ENCODE measurements around the gene ZNF668. TPM values are rescaled to one million over a fixed set of nuclear protein-coding genes. Genes with fewer than 3 reads are reported as not detected.

Gene ZNF668
- total and polyA plus RNA-seq, 2 of the 13 experiments (the other 11 are each of a cell fraction or from before 2014, with no cell fraction given), result 3.8 to 9.8 TPM

GRCh38 chr16:31033709-31034492, 40.1 kb downstream of the ZNF668 start (continued):
- no peak for TF ChIP-seq AKNA (CRISPR knock-in tag; IDR thresholded peaks at IDR 0.05; ENCODE audit: borderline replicate concordance)
- TF ChIP-seq KDM4B (CRISPR knock-in tag; IDR thresholded peaks at IDR 0.05), result 0 out of 2 replicates have a peak, but pooled peaks have one; percentile 21
- no peak for TF ChIP-seq ZNF468 (CRISPR knock-in tag; IDR thresholded peaks at IDR 0.05)
- TF ChIP-seq ZBTB7B (CRISPR knock-in tag; IDR thresholded peaks at IDR 0.05), result no peak
- no peak; the same call in 1 of the 2 replicates for TF ChIP-seq ZNF746 (CRISPR knock-in tag; IDR thresholded peaks at IDR 0.05)
- no peak for TF ChIP-seq ATF4 (CRISPR knock-in tag; IDR thresholded peaks at IDR 0.05)
- TF ChIP-seq CENPT (CRISPR knock-in tag; IDR thresholded peaks at IDR 0.05; ENCODE audit: low read depth), result no peak
- TF ChIP-seq NFYC (CRISPR knock-in tag; IDR thresholded peaks at IDR 0.05), result peak; percentile 44
- no peak for TF ChIP-seq SATB2 (CRISPR knock-in tag; IDR thresholded peaks at IDR 0.05)
- TF ChIP-seq MTF2 (CRISPR knock-in tag; IDR thresholded peaks at IDR 0.05; ENCODE audit: borderline replicate concordance), result no peak
- 0 out of 2 replicates have a peak, but pooled peaks have one; percentile 31 for TF ChIP-seq ELF3 (CRISPR knock-in tag; IDR thresholded peaks at IDR 0.05)
- no peak for TF ChIP-seq JDP2 (CRISPR knock-in tag; IDR thresholded peaks at IDR 0.05; ENCODE audit: borderline replicate concordance)
- TF ChIP-seq ELF1 (CRISPR knock-in tag; IDR thresholded peaks at IDR 0.05), result peak; percentile 58; the same call in 1 of the 2 replicates
- TF ChIP-seq PAX8 (CRISPR knock-in tag; IDR thresholded peaks at IDR 0.05; ENCODE audit: borderline replicate concordance), result no peak
- TF ChIP-seq GTF2F1 (IDR thresholded peaks at IDR 0.05; ENCODE audit: low read length), result no peak
- no peak for TF ChIP-seq SETDB1 (CRISPR knock-in tag; IDR thresholded peaks at IDR 0.05; ENCODE audit: borderline replicate concordance)
- TF ChIP-seq PATZ1 (CRISPR knock-in tag; IDR thresholded peaks at IDR 0.05), result peak; percentile 50; the same call in 1 of the 2 replicates
- TF ChIP-seq NR2F6 (IDR thresholded peaks at IDR 0.05), result no peak
- 0 out of 2 replicates have a peak, but pooled peaks have one; percentile 48 for TF ChIP-seq NR2F6 (CRISPR knock-in tag; IDR thresholded peaks at IDR 0.05)
- TF ChIP-seq ZFYVE20 (CRISPR knock-in tag; IDR thresholded peaks at IDR 0.05; ENCODE audit: borderline replicate concordance, low read depth), result no peak
- TF ChIP-seq SALL2 (CRISPR knock-in tag; IDR thresholded peaks at IDR 0.05), result peak; percentile 92
- peak; percentile 58; the same call in 1 of the 2 replicates for TF ChIP-seq KAT8 (CRISPR knock-in tag; IDR thresholded peaks at IDR 0.05)
- TF ChIP-seq ZNF224 (CRISPR knock-in tag; IDR thresholded peaks at IDR 0.05), result peak; percentile 94
- no peak for TF ChIP-seq ZFP62 (CRISPR knock-in tag; IDR thresholded peaks at IDR 0.05)

Data from HepG2 (cell line).